Heart right ventricle (tissue), 16 donors: Measurements from ENCODE around the gene GCKR. TPM values are rescaled to one million over a fixed set of nuclear protein-coding genes. Genes with fewer than 3 reads are reported as not detected.
A peak's percentile ranks its signal among the peaks of the same experiment; 100 is the strongest.

ENCODE experiments used
- ATAC-seq, 8 donors: fragments of 200-7000 bp; cut with Tn5 transposase; one replicate each; pipeline ENCODE4 v1.9.1; 2020; ENCODE audit warnings: mild to moderate bottlenecking in 8 of 8, moderate library complexity in 8 of 8, moderate number of reproducible peaks in 1 of 8
- DNase-seq, 2 donors: peaks; one replicate each; pipeline ENCODE4 v3.0.0-alpha.2; 2020
- H3K27ac ChIP-seq, 10 donors: fragments of 200-600 bp; sonication (generic) in 2 of 10; one replicate each; pipeline versions ENCODE4 v1.5.0 to v1.8.0; 2020 to 2022; ENCODE audit warnings: mild to moderate bottlenecking in 3 of 10
- H3K27me3 ChIP-seq, 7 donors: fragments of 200-600 bp; one replicate each; pipeline ENCODE4 v1.8.0; 2021 to 2022; ENCODE audit warnings: mild to moderate bottlenecking in 2 of 7
- H3K36me3 ChIP-seq, 9 donors: fragments of 200-600 bp; sonication (generic) in 1 of 9; one replicate each; pipeline versions ENCODE4 v1.5.0 to v1.8.0; 2020 to 2022; ENCODE audit warnings: mild to moderate bottlenecking in 2 of 9
- H3K4me1 ChIP-seq, 9 donors: fragments of 200-600 bp; sonication (generic) in 1 of 9; one replicate each; pipeline versions ENCODE4 v1.5.0 to v1.8.0; 2020 to 2022; ENCODE audit warnings: mild to moderate bottlenecking in 4 of 9
- H3K4me3 ChIP-seq, 10 donors: fragments of 200-600 bp; sonication (generic) in 2 of 10; one replicate each; pipeline versions ENCODE4 v1.5.0 to v1.8.0; 2020 to 2022; ENCODE audit warnings: mild to moderate bottlenecking in 7 of 10, moderate library complexity in 2 of 10
- H3K9me3 ChIP-seq, 11 donors: fragments of 200-600 bp in 10 of 11; sonication (generic) in 2 of 11; one replicate each; pipeline versions ENCODE4 v1.5.0 to v1.8.0; 2013 to 2022; ENCODE audit warnings: mild to moderate bottlenecking in 2 of 11, control low read depth in 1 of 11, moderate library complexity in 1 of 11
- WGBS, 2 donors: extraction: QIAGEN DNeasy Blood & Tissue Kit; methylation state at CpG; one replicate each; pipeline ENCODE4 v1.1.7; 2013; ENCODE audit warnings: inconsistent platforms in 1 of 2; 5-methylcytosine and 5-hydroxymethylcytosine counted together
- intact Hi-C, 10 donors: fragments of 100-400 bp; cut with DNase I; formaldehyde crosslinking; loops; one replicate each; pipeline versions ENCODE4 v1.11.1 to v1.14.2; 2022
- polyA plus RNA-seq, 2 donors: library from polyadenylated mRNA; stranded (reverse); fragments of 200-250 nt; gene quantifications; one replicate each; pipeline ENCODE4 v1.2.3, GENCODE V29; 2013
- total RNA-seq, 10 donors: library from RNA; stranded (reverse); fragmentation: NEBNext Ultra II Directional in 3 of 10; extraction: Animal tissue kit (Norgen Biotek cat#: 25700) in 3 of 10; gene quantifications; one replicate each; pipeline versions ENCODE4 v1.2.1 to v1.2.4, GENCODE V29; 2021 to 2023
- TF ChIP-seq, protein P1 (sequence below), 9 donors: fragments of 200-600 bp; sonication (generic) in 2 of 9; IDR thresholded peaks; one replicate each; pipeline versions ENCODE4 v1.5.0 to v1.8.0; 2021 to 2022; ENCODE audit warnings: antibody characterized with exemption in 9 of 9, mild to moderate bottlenecking in 5 of 9, moderate library complexity in 1 of 9
- donor health status: Arrhythmogenic right ventricular cardiomyopathy.
- donor health status: ischemic (EF 13 %, LVEDD 7.1; RV severe dilation, severe dysfunction).
- donor health status: healthy with polysubstance abuse.
- donor health status: DM: no; HTN: yes; CAD: no.
- donor health status: DM: no; HTN: no; CAD: no.
- donor health status: ischemic (EF 25% LVEDD 6.9; RV normal size, moderate dysfunction).
- donor health status: ischemic (EF 25% LVEDD 5.7; RV mildly dilated, moderate dysfunction).
- donor health status: healthy.
- donor health status: DM: yes; HTN: yes; CAD: no.
- donor health status: Ischemic cardiomyopathy.
- donor health status: ischemic (EF 35%, LVEDD 5.7; RV mildly dilated, moderate dysfunction).
- donor health status: nonischemic (EF 11% LVEDD 7.7; RV severe dilation, severe dysfunction).
- donor health status: DM: yes; HTN: yes; CAD: no.
- donor health status: PGD.
- donor health status: ischemic (EF 29% LVEDD 5.4; RV normal size, mild dysfunction).
- donor health status: nonischemic (EF 23%, LVEDD 6.1; RV moderate dilation, normal function).

The GCKR gene
- total and polyA plus RNA-seq, 12 donors = 0.19 to 1.6 (median 0.90) TPM; not detected in 8

DNA sequence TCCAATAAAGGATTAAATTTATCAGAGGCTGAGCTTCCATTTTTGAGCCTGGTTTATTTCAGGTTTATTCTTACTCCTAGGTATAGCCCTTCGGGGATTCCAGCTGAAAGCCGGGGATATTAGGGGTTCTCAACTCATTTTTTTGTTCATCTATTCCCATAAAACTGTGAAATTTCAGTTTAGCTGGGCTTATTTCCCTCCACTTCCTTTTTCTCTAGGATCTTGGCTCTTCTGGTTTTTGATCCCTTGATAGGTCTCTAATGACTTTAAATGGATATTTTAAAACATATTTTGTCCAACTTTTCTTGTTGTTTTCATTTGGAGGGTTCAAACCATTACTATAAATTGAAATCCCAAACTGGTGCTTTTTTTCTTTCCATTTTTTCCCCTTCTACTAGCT is 62.6 kb downstream of the GCKR start:
- no peak for ATAC-seq
- peaks cover 0 to 41% (median 7%) of the 10 kb centered on the region in 7 donors for H3K27me3 ChIP-seq
- TF ChIP-seq, protein P1, sequence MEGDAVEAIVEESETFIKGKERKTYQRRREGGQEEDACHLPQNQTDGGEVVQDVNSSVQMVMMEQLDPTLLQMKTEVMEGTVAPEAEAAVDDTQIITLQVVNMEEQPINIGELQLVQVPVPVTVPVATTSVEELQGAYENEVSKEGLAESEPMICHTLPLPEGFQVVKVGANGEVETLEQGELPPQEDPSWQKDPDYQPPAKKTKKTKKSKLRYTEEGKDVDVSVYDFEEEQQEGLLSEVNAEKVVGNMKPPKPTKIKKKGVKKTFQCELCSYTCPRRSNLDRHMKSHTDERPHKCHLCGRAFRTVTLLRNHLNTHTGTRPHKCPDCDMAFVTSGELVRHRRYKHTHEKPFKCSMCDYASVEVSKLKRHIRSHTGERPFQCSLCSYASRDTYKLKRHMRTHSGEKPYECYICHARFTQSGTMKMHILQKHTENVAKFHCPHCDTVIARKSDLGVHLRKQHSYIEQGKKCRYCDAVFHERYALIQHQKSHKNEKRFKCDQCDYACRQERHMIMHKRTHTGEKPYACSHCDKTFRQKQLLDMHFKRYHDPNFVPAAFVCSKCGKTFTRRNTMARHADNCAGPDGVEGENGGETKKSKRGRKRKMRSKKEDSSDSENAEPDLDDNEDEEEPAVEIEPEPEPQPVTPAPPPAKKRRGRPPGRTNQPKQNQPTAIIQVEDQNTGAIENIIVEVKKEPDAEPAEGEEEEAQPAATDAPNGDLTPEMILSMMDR (IDR thresholded peaks at IDR 0.05) = no peak
- intact Hi-C loops = no loop called here
- H3K36me3 ChIP-seq = no peaks in the 10 kb centered on the region
- no peaks in the 10 kb centered on the region for H3K4me1 ChIP-seq
- H3K27ac ChIP-seq = no peak overlapping the region
- WGBS, 2 donors = 82 to 85% methylated on average over 2 of the region's 2 CpGs
- no peak overlapping the region for H3K4me3 ChIP-seq
- H3K9me3 ChIP-seq = no peaks in the 10 kb centered on the region
- no peak for DNase-seq

- 83 to 86% methylated on average over 2 of the region's 2 CpGs for WGBS, 2 donors
- no peaks in the 10 kb centered on the region for H3K36me3 ChIP-seq
- H3K9me3 ChIP-seq = no peaks in the 10 kb centered on the region
- peaks cover 0 to 58% (median 18%) of the 10 kb centered on the region in 7 donors for H3K27me3 ChIP-seq
- H3K27ac ChIP-seq = no peak overlapping the region
- H3K4me1 ChIP-seq = no peaks in the 10 kb centered on the region
- TF ChIP-seq, protein P1 (IDR thresholded peaks at IDR 0.05) = no peak
- no peak overlapping the region for H3K4me3 ChIP-seq
- intact Hi-C loops = no loop called here
- DNase-seq = no peak
- no peak for ATAC-seq
Observed at GRCh38 chr2:27561060-27561459, 64.4 kb downstream of the GCKR start.

GRCh38 chr2:27566628-27567027 is 70.0 kb downstream of the GCKR start:
- H3K27me3 ChIP-seq = peaks cover 0 to 67% (median 27%) of the 10 kb centered on the region in 7 donors
- intact Hi-C loops = no loop called here
- H3K9me3 ChIP-seq = peaks cover 0 to 1% (median 0%) of the 10 kb centered on the region in 11 donors
- H3K4me1 ChIP-seq = no peaks in the 10 kb centered on the region
- no peak overlapping the region for H3K4me3 ChIP-seq
- no peaks in the 10 kb centered on the region for H3K36me3 ChIP-seq
- no peak for ATAC-seq
- TF ChIP-seq, protein P1 (IDR thresholded peaks at IDR 0.05) = no peak
- DNase-seq = no peak
- H3K27ac ChIP-seq = peak overlapping the region in 1 of 10 donors; percentile 23
- 63 to 65% methylated on average over 2 of the region's 2 CpGs for WGBS, 2 donors

DNA sequence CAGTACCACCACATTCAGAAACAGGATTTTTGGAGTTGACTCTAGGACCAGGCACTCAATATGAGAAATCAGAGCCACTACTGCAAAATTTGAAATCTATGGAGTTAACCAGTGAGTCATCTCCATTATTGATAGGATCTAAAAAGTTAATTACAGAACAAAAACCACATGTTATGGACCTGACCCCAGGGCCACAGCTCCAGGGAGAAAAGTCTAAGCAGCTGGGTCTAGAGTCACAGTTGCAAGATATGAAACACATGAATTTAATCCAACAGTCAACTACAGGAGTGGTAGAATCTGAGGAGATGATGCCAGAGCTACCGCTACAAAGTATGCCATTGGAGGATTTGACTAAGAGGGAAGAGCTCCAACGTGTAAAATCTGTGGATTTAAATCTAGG is 72.8 kb downstream of the GCKR start:
- 53 to 54% methylated on average over 2 of the region's 2 CpGs for WGBS, 2 donors
- DNase-seq (no peak), ATAC-seq (no peak)
- H3K36me3 ChIP-seq = no peaks in the 10 kb centered on the region
- H3K27me3 ChIP-seq = peaks cover 0 to 49% (median 27%) of the 10 kb centered on the region in 7 donors
- peaks cover 0 to 28% (median 0%) of the 10 kb centered on the region in 11 donors for H3K9me3 ChIP-seq
- TF ChIP-seq, protein P1 (IDR thresholded peaks at IDR 0.05) = no peak
- no peaks in the 10 kb centered on the region for H3K4me1 ChIP-seq
- no peak overlapping the region for H3K4me3 ChIP-seq
- H3K27ac ChIP-seq = no peak overlapping the region
- intact Hi-C loops = no loop called here
